SK-N-SH (cell line): Measurements from ENCODE around the gene SGCA. TPM values are rescaled to one million over a fixed set of nuclear protein-coding genes. Genes with fewer than 3 reads are reported as not detected.

Source experiments
- CTCF ChIA-PET: fragments of 300-600, 350-600 bp; formaldehyde crosslinking; extraction: SDS; loops from one replicate; lab custom pipeline; 2021; lab: Yijun Ruan, JAX
- POLR2A ChIA-PET: fragments of 350-600 bp; sonication (Branson Sonifier 250); formaldehyde crosslinking; extraction: SDS; loops from one replicate; lab custom pipeline; 2020; ENCODE audit warnings: antibody characterized with exemption, inconsistent platforms; lab: Yijun Ruan, JAX
- DNase-seq: peaks from one replicate; pipeline ENCODE4 v3.0.0; 2012
- H2AFZ ChIP-seq: fragments of 200-600 bp; sonication (generic); 2 replicates; pipeline ENCODE4 v1.8.1; 2016; ENCODE audit warnings: antibody characterized with exemption, mild to moderate bottlenecking, low read depth
- H3F3A ChIP-seq: fragments of 200-600 bp; sonication (generic); replicated peaks from 2 replicates; pipeline ENCODE3; 2016; ENCODE audit warnings: antibody characterized with exemption, mild to moderate bottlenecking; ENCODE audit not compliant: insufficient read depth
- H3K27ac ChIP-seq, 2 experiments: fragments of 200-500 bp in 1 of 2; fragments of 200-600 bp in 1 of 2; sonication (Bioruptor generic) in 1 of 2; sonication (generic), shearing (Covaris generic) in 1 of 2; 2 replicates each; pipeline versions ENCODE4 v1.5.1 to v1.6.1; 2014 to 2016; ENCODE audit warnings: low read depth in 2 of 2, inconsistent platforms in 1 of 2, low read length in 1 of 2, mild to moderate bottlenecking in 1 of 2, mixed read lengths in 1 of 2
- H3K27me3 ChIP-seq: fragments of 200-600 bp; sonication (generic), shearing (Covaris generic); 2 replicates; pipeline ENCODE4 v1.6.1; 2016; ENCODE audit warnings: mixed run types; ENCODE audit not compliant: insufficient read depth
- H3K36me3 ChIP-seq, 2 experiments: fragments of 200-500 bp in 1 of 2; fragments of 200-600 bp in 1 of 2; sonication (Bioruptor generic) in 1 of 2; sonication (generic) in 1 of 2; replicated peaks in 1 of 2; 2 replicates each; pipeline versions ENCODE3 to v1.5.1; 2014 to 2016; ENCODE audit warnings: low read length in 1 of 2, mild to moderate bottlenecking in 1 of 2; ENCODE audit not compliant: insufficient read depth in 2 of 2, control insufficient read depth in 1 of 2
- H3K4me1 ChIP-seq, 2 experiments: fragments of 200-500 bp in 1 of 2; fragments of 200-600 bp in 1 of 2; sonication (Bioruptor generic) in 1 of 2; sonication (generic), shearing (Covaris generic) in 1 of 2; 2 replicates each; pipeline versions ENCODE4 v1.5.1 to v1.6.1; 2014 to 2016; ENCODE audit warnings: low read depth in 1 of 2, low read length in 1 of 2, mixed run types in 1 of 2; ENCODE audit not compliant: insufficient read depth in 2 of 2, control insufficient read depth in 1 of 2
- H3K4me2 ChIP-seq: fragments of 200-600 bp; sonication (generic), shearing (Covaris generic); 2 replicates; pipeline ENCODE4 v1.6.1; 2017; ENCODE audit warnings: mixed run types
- H3K4me3 ChIP-seq, 2 experiments: fragments of 200-500 bp in 1 of 2; fragments of 200-600 bp in 1 of 2; sonication (Bioruptor generic) in 1 of 2; sonication (generic), shearing (Covaris generic) in 1 of 2; 2 replicates each; pipeline versions ENCODE4 v1.5.1 to v1.8.1; 2014 to 2016; ENCODE audit warnings: low read depth in 2 of 2, inconsistent platforms in 1 of 2, low read length in 1 of 2, mild to moderate bottlenecking in 1 of 2, mixed read lengths in 1 of 2, moderate library complexity in 1 of 2
- H3K79me2 ChIP-seq: fragments of 200-600 bp; sonication (generic); 2 replicates; pipeline ENCODE4 v1.8.1; 2017; ENCODE audit warnings: mild to moderate bottlenecking; ENCODE audit not compliant: insufficient read depth
- H3K9ac ChIP-seq: fragments of 200-600 bp; sonication (generic); 2 replicates; pipeline ENCODE4 v1.6.1; 2017; ENCODE audit warnings: mixed run types
- H3K9me2 ChIP-seq: fragments of 200-600 bp; sonication (generic); 2 replicates; pipeline ENCODE4 v1.6.1; 2017; ENCODE audit warnings: mixed run types
- H3K9me3 ChIP-seq: fragments of 200-600 bp; sonication (generic); 2 replicates; pipeline ENCODE4 v1.6.1; 2017; ENCODE audit warnings: mixed run types, mild to moderate bottlenecking, moderate library complexity
- H4K20me1 ChIP-seq: fragments of 200-600 bp; sonication (generic); 2 replicates; pipeline ENCODE4 v1.6.1; 2017; ENCODE audit warnings: mild to moderate bottlenecking, mixed run types; ENCODE audit not compliant: insufficient read depth
- CHD2 ChIP-seq: fragments of 150-350 bp; IDR thresholded peaks from 2 replicates; pipeline ENCODE4 v1.6.1; 2018; ENCODE audit warnings: low read length; ENCODE audit not compliant: partially characterized antibody
- ELF1 ChIP-seq: IDR thresholded peaks from 2 replicates; pipeline ENCODE4 v1.4.0; 2012
- EP300 ChIP-seq, 2 experiments: IDR thresholded peaks; 2 replicates each; pipeline versions ENCODE4 v1.4.0 to v1.6.1; 2012; ENCODE audit warnings: borderline replicate concordance in 1 of 2, low read depth in 1 of 2, low read length in 1 of 2
- GABPA ChIP-seq: IDR thresholded peaks from 2 replicates; pipeline ENCODE4 v1.4.0; 2012; ENCODE audit warnings: low read depth, mild to moderate bottlenecking
- MEF2A ChIP-seq: IDR thresholded peaks from 2 replicates; pipeline ENCODE4 v1.4.0; 2012; ENCODE audit warnings: low read depth, borderline replicate concordance
- MXI1 ChIP-seq: IDR thresholded peaks from 2 replicates; pipeline ENCODE4 v1.6.1; 2012; ENCODE audit warnings: mild to moderate bottlenecking, low read depth, low read length, improper control_type of control experiment
- NRF1 ChIP-seq: IDR thresholded peaks from 2 replicates; pipeline ENCODE4 v1.6.1; 2012; ENCODE audit warnings: low read depth, mild to moderate bottlenecking, low read length
- POLR2AphosphoS5 ChIP-seq: IDR thresholded peaks from 2 replicates; pipeline ENCODE4 v1.6.1; 2012; ENCODE audit warnings: low read depth, low read length
- RCOR1 ChIP-seq: fragments of 150-350 bp; IDR thresholded peaks from 2 replicates; pipeline ENCODE4 v1.6.1; 2017; ENCODE audit warnings: antibody characterized with exemption, low read length
- RFX5 ChIP-seq: IDR thresholded peaks from 2 replicates; pipeline ENCODE4 v1.6.1; 2012; ENCODE audit warnings: mild to moderate bottlenecking, improper control_type of control experiment, low read length
- TCF12 ChIP-seq: IDR thresholded peaks from 2 replicates; pipeline ENCODE4 v1.4.0; 2012
- USF1 ChIP-seq: IDR thresholded peaks from 2 replicates; pipeline ENCODE4 v1.4.0; 2012; ENCODE audit warnings: low read depth, borderline replicate concordance
- WGBS: methylation state at CpG from one replicate; pipeline ENCODE4 v1.1.6; 2017; ENCODE audit warnings: low lambda C conversion rate; 5-methylcytosine and 5-hydroxymethylcytosine counted together
- polyA plus RNA-seq, 3 experiments: library from polyadenylated mRNA; depleted of rRNA; stranded (reverse); fragments of >200 nt; gene quantifications; 2 replicates each; pipeline ENCODE4 v1.2.3, GENCODE V29; 2012
- TF ChIP-seq, protein P1 (sequence below): IDR thresholded peaks from 2 replicates; pipeline ENCODE4 v1.4.0; 2012; ENCODE audit warnings: low read depth, borderline replicate concordance

Gene SGCA
- polyA plus RNA-seq, 1 of the 3 experiments (the other 2 are of a cell fraction), result not detected

DNA sequence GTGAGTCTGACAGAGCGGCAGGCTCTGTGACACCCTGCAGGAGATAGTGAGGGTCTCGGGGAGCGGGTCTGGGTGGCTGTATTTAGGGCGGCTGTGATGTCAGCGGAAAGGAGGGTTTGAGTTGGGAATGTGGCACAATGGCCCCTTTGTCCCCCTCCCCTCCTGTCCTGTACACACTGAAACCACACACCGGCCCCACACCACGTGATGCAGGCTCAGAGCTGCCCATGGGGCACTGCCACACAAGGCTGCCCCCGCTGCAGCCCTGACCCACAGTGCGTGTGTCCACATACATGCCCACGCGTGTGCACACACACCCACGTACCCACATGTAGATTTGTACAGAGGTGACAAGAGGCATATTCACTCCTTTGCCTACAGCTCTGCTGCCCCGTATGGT is 15.3 kb downstream of the SGCA start:
- no peaks in the 10 kb centered on the region for H3K9me2 ChIP-seq
- H3K9me3 ChIP-seq, result no peaks in the 10 kb centered on the region
- TF ChIP-seq USF1, result no peak
- TF ChIP-seq RCOR1, result no peak
- TF ChIP-seq RFX5, result no peak
- TF ChIP-seq ELF1, result no peak
- TF ChIP-seq GABPA, result no peak
- no peak for TF ChIP-seq TCF12
- TF ChIP-seq CHD2, result no peak
- TF ChIP-seq NRF1, result no peak
- no peak for TF ChIP-seq MEF2A
- TF ChIP-seq EP300 (IDR thresholded peaks at IDR 0.05; ENCODE audit: borderline replicate concordance in 1 of 2, low read depth in 1 of 2, low read length in 1 of 2), result no peak
- TF ChIP-seq MXI1, result no peak
- TF ChIP-seq, protein P1, sequence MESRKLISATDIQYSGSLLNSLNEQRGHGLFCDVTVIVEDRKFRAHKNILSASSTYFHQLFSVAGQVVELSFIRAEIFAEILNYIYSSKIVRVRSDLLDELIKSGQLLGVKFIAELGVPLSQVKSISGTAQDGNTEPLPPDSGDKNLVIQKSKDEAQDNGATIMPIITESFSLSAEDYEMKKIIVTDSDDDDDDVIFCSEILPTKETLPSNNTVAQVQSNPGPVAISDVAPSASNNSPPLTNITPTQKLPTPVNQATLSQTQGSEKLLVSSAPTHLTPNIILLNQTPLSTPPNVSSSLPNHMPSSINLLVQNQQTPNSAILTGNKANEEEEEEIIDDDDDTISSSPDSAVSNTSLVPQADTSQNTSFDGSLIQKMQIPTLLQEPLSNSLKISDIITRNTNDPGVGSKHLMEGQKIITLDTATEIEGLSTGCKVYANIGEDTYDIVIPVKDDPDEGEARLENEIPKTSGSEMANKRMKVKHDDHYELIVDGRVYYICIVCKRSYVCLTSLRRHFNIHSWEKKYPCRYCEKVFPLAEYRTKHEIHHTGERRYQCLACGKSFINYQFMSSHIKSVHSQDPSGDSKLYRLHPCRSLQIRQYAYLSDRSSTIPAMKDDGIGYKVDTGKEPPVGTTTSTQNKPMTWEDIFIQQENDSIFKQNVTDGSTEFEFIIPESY, result no peak
- ChIA-PET CTCF (interaction anchor here (0.5 to 4.0 kb wide), 8 partner anchors 8 to 255 kb away, joined by 3 to 31 read pairs (median 4); partner anchors contain the start of gene COL1A1), POLR2A (no interaction called here)
- DNase-seq, result no peak
- peaks cover 46% of the 10 kb centered on the region for H4K20me1 ChIP-seq
- peak overlapping the region in 1 of 2 experiments; percentile 100; a peak in 2 of 4 replicates for H3K27ac ChIP-seq
- H3K4me1 ChIP-seq, result peaks cover 21 to 43% of the 10 kb centered on the region in 2 experiments; a peak in 3 of 4 replicates
- H3K9ac ChIP-seq, result no peak overlapping the region
- H2AFZ ChIP-seq, result no peak overlapping the region
- no peaks in the 10 kb centered on the region for H3K27me3 ChIP-seq
- H3K4me3 ChIP-seq, result no peak overlapping the region
- H3K79me2 ChIP-seq, result peaks cover under 1% of the 10 kb centered on the region; the same call in 1 of the 2 replicates
- H3K36me3 ChIP-seq, result peaks cover 19 to 23% of the 10 kb centered on the region in 2 experiments
- 96% methylated on average over 13 of the region's 13 CpGs for WGBS
- no peak overlapping the region for H3K4me2 ChIP-seq
- H3F3A ChIP-seq, result peaks cover 81% of the 10 kb centered on the region

- H3K4me3 ChIP-seq, result no peak overlapping the region
- no peak overlapping the region for H2AFZ ChIP-seq
- H3K9ac ChIP-seq, result no peak overlapping the region
- no peaks in the 10 kb centered on the region for H3K9me3 ChIP-seq
- DNase-seq, result no peak
- 91% methylated on average over 11 of the region's 12 CpGs for WGBS
- no peak overlapping the region for H3K4me2 ChIP-seq
- peaks cover 26 to 29% of the 10 kb centered on the region in 2 experiments for H3K36me3 ChIP-seq
- H3K4me1 ChIP-seq, result peaks cover 21 to 39% of the 10 kb centered on the region in 2 experiments; a peak in 3 of 4 replicates
- POLR2A ChIA-PET, result no interaction called here
- no peaks in the 10 kb centered on the region for H3K27me3 ChIP-seq
- peaks cover 3% of the 10 kb centered on the region; the same call in 1 of the 2 replicates for H3K79me2 ChIP-seq
- peaks cover 54% of the 10 kb centered on the region for H4K20me1 ChIP-seq
- no peaks in the 10 kb centered on the region for H3K9me2 ChIP-seq
- CTCF ChIA-PET, result interaction anchor here (0.5 to 4.0 kb wide), 12 partner anchors 8 to 254 kb away, joined by 3 to 31 read pairs (median 4); partner anchors contain the start of gene COL1A1
- peak overlapping the region in 1 of 2 experiments; percentile 100; a peak in 2 of 4 replicates for H3K27ac ChIP-seq
- H3F3A ChIP-seq, result peaks cover 88% of the 10 kb centered on the region
- TF ChIP-seq USF1, result no peak
- TF ChIP-seq POLR2AphosphoS5, result peak; percentile 41; the same call in 1 of the 2 replicates
- TF ChIP-seq, all 33 proteins: peak for 1
Measured at GRCh38 chr17:50181591-50182560, 16.1 kb downstream of the SGCA start.
